22Rv1 (cell line): ENCODE data around the gene TMEM117.

Experiments
- ZFX ChIP-seq: fragments of 450-650 bp; IDR thresholded peaks from 2 replicates; pipeline ENCODE4 v1.6.1; 2017; ENCODE audit warnings: antibody characterized with exemption, borderline replicate concordance
- TF ChIP-seq, protein P1 (sequence below): fragments of 450-650 bp; IDR thresholded peaks from 2 replicates; pipeline ENCODE4 v1.5.1; 2017; ENCODE audit warnings: mild to moderate bottlenecking

DNA sequence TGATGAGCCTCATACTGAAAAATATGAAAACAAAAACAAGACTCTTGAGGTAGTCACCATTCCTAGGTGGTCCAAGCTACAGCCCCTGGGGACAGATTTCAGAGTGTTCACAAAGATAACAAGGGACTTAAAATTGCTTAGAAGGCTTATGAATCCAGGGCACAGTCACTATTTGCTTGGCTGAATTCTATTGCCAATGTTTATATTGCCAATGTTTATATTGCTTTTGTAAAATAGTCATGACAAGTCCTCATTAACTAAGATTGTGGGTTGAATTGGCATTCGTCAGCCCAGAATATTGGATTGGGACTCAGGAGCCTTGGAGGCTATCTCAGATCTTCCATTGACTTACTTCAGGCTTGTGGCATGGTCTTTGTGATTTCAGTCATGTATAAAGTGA lies 6.4 kb downstream of the TMEM117 start:
- TF ChIP-seq, protein P1, sequence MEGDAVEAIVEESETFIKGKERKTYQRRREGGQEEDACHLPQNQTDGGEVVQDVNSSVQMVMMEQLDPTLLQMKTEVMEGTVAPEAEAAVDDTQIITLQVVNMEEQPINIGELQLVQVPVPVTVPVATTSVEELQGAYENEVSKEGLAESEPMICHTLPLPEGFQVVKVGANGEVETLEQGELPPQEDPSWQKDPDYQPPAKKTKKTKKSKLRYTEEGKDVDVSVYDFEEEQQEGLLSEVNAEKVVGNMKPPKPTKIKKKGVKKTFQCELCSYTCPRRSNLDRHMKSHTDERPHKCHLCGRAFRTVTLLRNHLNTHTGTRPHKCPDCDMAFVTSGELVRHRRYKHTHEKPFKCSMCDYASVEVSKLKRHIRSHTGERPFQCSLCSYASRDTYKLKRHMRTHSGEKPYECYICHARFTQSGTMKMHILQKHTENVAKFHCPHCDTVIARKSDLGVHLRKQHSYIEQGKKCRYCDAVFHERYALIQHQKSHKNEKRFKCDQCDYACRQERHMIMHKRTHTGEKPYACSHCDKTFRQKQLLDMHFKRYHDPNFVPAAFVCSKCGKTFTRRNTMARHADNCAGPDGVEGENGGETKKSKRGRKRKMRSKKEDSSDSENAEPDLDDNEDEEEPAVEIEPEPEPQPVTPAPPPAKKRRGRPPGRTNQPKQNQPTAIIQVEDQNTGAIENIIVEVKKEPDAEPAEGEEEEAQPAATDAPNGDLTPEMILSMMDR = no peak
- TF ChIP-seq ZFX = no peak
